GM23338 (cell line): ENCODE results near the gene INS. TPM values are rescaled to one million over a fixed set of nuclear protein-coding genes. Genes with fewer than 3 reads are reported as not detected.

ENCODE experiments used
- ATAC-seq: fragments of 200-7000 bp; cut with Tn5 transposase; 3 replicates; pipeline ENCODE4 v1.9.1; 2020
- DNase-seq: peaks from one replicate; pipeline ENCODE4 v3.0.0-alpha.2; 2015; ENCODE audit warnings: low spot score
- H2AFZ ChIP-seq: fragments of 200-600 bp; sonication (generic); 2 replicates; pipeline ENCODE4 v1.8.0; 2016; ENCODE audit warnings: antibody characterized with exemption, mild to moderate bottlenecking, moderate library complexity
- H3F3A ChIP-seq: fragments of 200-600 bp; sonication (generic); replicated peaks from 2 replicates; pipeline ENCODE4 v1.8.0; 2017; ENCODE audit warnings: antibody characterized with exemption, mixed run types, low read depth
- H3K27ac ChIP-seq: fragments of 200-600 bp; sonication (generic); 2 replicates; pipeline ENCODE4 v1.6.1; 2016; ENCODE audit warnings: low read depth
- H3K27me3 ChIP-seq: fragments of 200-600 bp; sonication (generic); 2 replicates; pipeline ENCODE4 v1.8.0; 2016; ENCODE audit warnings: mild to moderate bottlenecking, mixed run types, moderate library complexity; ENCODE audit not compliant: insufficient read depth
- H3K36me3 ChIP-seq: fragments of 200-600 bp; sonication (generic); 2 replicates; pipeline ENCODE4 v1.8.0; 2016; ENCODE audit warnings: mild to moderate bottlenecking; ENCODE audit not compliant: insufficient read depth
- H3K4me1 ChIP-seq: fragments of 200-600 bp; sonication (generic); 2 replicates; pipeline ENCODE4 v1.8.0; 2016; ENCODE audit warnings: mild to moderate bottlenecking, moderate library complexity; ENCODE audit not compliant: insufficient read depth
- H3K4me2 ChIP-seq: fragments of 200-600 bp; sonication (generic); 2 replicates; pipeline ENCODE4 v1.7.1; 2017; ENCODE audit warnings: mixed run types
- H3K4me3 ChIP-seq: fragments of 200-600 bp; sonication (generic); 2 replicates; pipeline ENCODE4 v1.6.1; 2016; ENCODE audit warnings: mixed run types
- H3K79me2 ChIP-seq: fragments of 200-600 bp; sonication (generic); replicated peaks from 2 replicates; pipeline ENCODE4 v1.8.0; 2017; ENCODE audit warnings: mild to moderate bottlenecking; ENCODE audit not compliant: insufficient read depth
- H3K9me2 ChIP-seq: fragments of 200-600 bp; sonication (generic); 2 replicates; pipeline ENCODE4 v1.8.0; 2017; ENCODE audit not compliant: insufficient read depth
- H4K20me1 ChIP-seq: fragments of 200-600 bp; sonication (generic); replicated peaks from 2 replicates; pipeline ENCODE4 v1.8.0; 2017; ENCODE audit warnings: mild to moderate bottlenecking; ENCODE audit not compliant: insufficient read depth
- H3K27ac Mint-ChIP-seq: 2 replicates; pipeline ENCODE4 v1.8.0; 2020; ENCODE audit warnings: inconsistent platforms, mild to moderate bottlenecking, moderate library complexity, mixed read lengths
- H3K27me3 Mint-ChIP-seq: 3 replicates; pipeline ENCODE4 v1.8.0; 2022; ENCODE audit warnings: low read depth, mild to moderate bottlenecking, moderate library complexity, mixed read lengths, inconsistent platforms; ENCODE audit not compliant: insufficient read depth, poor library complexity
- H3K36me3 Mint-ChIP-seq: 3 replicates; pipeline ENCODE4 v1.8.0; 2021; ENCODE audit warnings: low read depth, mild to moderate bottlenecking, inconsistent platforms, moderate library complexity, mixed read lengths
- H3K4me1 Mint-ChIP-seq: 3 replicates; pipeline ENCODE4 v1.8.0; 2020; ENCODE audit warnings: mild to moderate bottlenecking, inconsistent platforms, mixed read lengths
- H3K4me3 Mint-ChIP-seq: 3 replicates; pipeline ENCODE4 v1.8.0; 2021; ENCODE audit warnings: moderate library complexity, mild to moderate bottlenecking, inconsistent platforms, mixed read lengths
- H3K9me3 Mint-ChIP-seq: 3 replicates; pipeline ENCODE4 v1.8.0; 2020; ENCODE audit warnings: moderate library complexity, mild to moderate bottlenecking, inconsistent platforms, mixed read lengths
- EZH2 ChIP-seq: fragments of 200-600 bp; sonication (generic); IDR thresholded peaks from one replicate; pipeline ENCODE4 v1.8.0; 2017; ENCODE audit warnings: antibody characterized with exemption, mild to moderate bottlenecking, low read depth; ENCODE audit not compliant: unreplicated experiment
- EZH2phosphoT487 ChIP-seq: fragments of 200-600 bp; sonication (generic); IDR thresholded peaks from one replicate; pipeline ENCODE4 v1.8.1; 2018; ENCODE audit warnings: antibody characterized with exemption; ENCODE audit not compliant: unreplicated experiment
- JUNB ChIP-seq: IDR thresholded peaks from one replicate; pipeline ENCODE4 v1.6.1; 2016; ENCODE audit warnings: antibody characterized with exemption; ENCODE audit not compliant: unreplicated experiment
- ZNF462 ChIP-seq: fragments of 250-450 bp; sonication (Bioruptor Pico); IDR thresholded peaks from 2 replicates; pipeline ENCODE4 v1.5.0; 2020; ENCODE audit warnings: mild to moderate bottlenecking, moderate library complexity
- polyA plus RNA-seq: library from polyadenylated mRNA; unstranded; fragments of >200 nt; fragmentation: Nextera tagmentation; extraction: Ambion mirVana; gene quantifications from 2 replicates; pipeline ENCODE4 v1.2.1, GENCODE V29; 2016
- total RNA-seq: library from RNA; depleted of rRNA; stranded (reverse); fragments of >200 nt; shearing (Covaris generic); gene quantifications from 2 replicates; pipeline ENCODE4 v1.2.3, GENCODE V29; 2014

Gene INS
- total and polyA plus RNA-seq, 2 experiments from 2014 or later: not detected

GRCh38 chr11:2202900-2203439 is 42.0 kb upstream of the INS start:
- Mint-ChIP-seq H3K9me3 (peaks cover 3% of the 10 kb centered on the region; the same call in 2 of the 3 replicates), H3K4me1 (no peaks in the 10 kb centered on the region), H3K4me3 (no peak overlapping the region), H3K27me3 (peaks cover 6% of the 10 kb centered on the region), H3K27ac (no peak overlapping the region), H3K36me3 (no peaks in the 10 kb centered on the region)
- H3K4me2 ChIP-seq: no peak overlapping the region
- ATAC-seq (no peak), DNase-seq (no peak)
- TF ChIP-seq ZNF462 (CRISPR knock-in tag) (no peak), JUNB (no peak), EZH2 (no peak)
- no peaks in the 10 kb centered on the region for H3F3A ChIP-seq
- no peaks in the 10 kb centered on the region for H3K79me2 ChIP-seq
- H3K9me2 ChIP-seq: no peaks in the 10 kb centered on the region
- H3K4me3 ChIP-seq: no peak overlapping the region
- H4K20me1 ChIP-seq: no peaks in the 10 kb centered on the region
- H3K36me3 ChIP-seq: no peaks in the 10 kb centered on the region
- H3K27me3 ChIP-seq: no peaks in the 10 kb centered on the region
- no peaks in the 10 kb centered on the region for H3K4me1 ChIP-seq
- no peak overlapping the region for H2AFZ ChIP-seq
- H3K27ac ChIP-seq: no peak overlapping the region

- no peak overlapping the region for H3K4me2 ChIP-seq
- Mint-ChIP-seq H3K4me3 (no peak overlapping the region), H3K27me3 (peaks cover 8% of the 10 kb centered on the region), H3K4me1 (no peaks in the 10 kb centered on the region), H3K36me3 (no peaks in the 10 kb centered on the region), H3K27ac (no peak overlapping the region), H3K9me3 (peaks cover 3% of the 10 kb centered on the region; the same call in 2 of the 3 replicates)
- H3F3A ChIP-seq: no peaks in the 10 kb centered on the region
- no peaks in the 10 kb centered on the region for H3K36me3 ChIP-seq
- no peak; the same call in 1 of the 3 replicates for ATAC-seq
- no peaks in the 10 kb centered on the region for H3K4me1 ChIP-seq
- no peak overlapping the region for H3K4me3 ChIP-seq
- no peaks in the 10 kb centered on the region for H3K9me2 ChIP-seq
- H2AFZ ChIP-seq: no peak overlapping the region
- no peaks in the 10 kb centered on the region for H3K27me3 ChIP-seq
- no peaks in the 10 kb centered on the region for H4K20me1 ChIP-seq
- no peak overlapping the region for H3K27ac ChIP-seq
- no peaks in the 10 kb centered on the region for H3K79me2 ChIP-seq
- no peak for DNase-seq
- TF ChIP-seq EZH2phosphoT487: no peak
- TF ChIP-seq ZNF462 (CRISPR knock-in tag): no peak
- no peak for TF ChIP-seq EZH2
Measured at GRCh38 chr11:2202071-2202899, 41.3 kb upstream of the INS start.
